ENCODE measurements around the gene EIF4G3.
"Not testable (repeated sequence)": the region's sequence is repeated elsewhere in the genome, so short reads cannot be mapped to it uniquely, and the experiment has no call there.

EIF4G3 gene

GRCh38 chr1:20875198-20875973 lies 301.3 kb downstream of the EIF4G3 start:
- no peak for DNase-seq (ENCODE audit: low read depth in 3 of 3)

- DNase-seq (ENCODE audit: low read depth in 3 of 3), result no peak
These were observed 303.4 kb downstream of the EIF4G3 start for GRCh38 chr1:20873311-20873710.

- no peak for DNase-seq (ENCODE audit: low read depth in 3 of 3)
These were observed 305.3 kb downstream of the EIF4G3 start for GRCh38 chr1:20871419-20871818.

GRCh38 chr1:20870718-20871117 lies 306.0 kb downstream of the EIF4G3 start:
- DNase-seq (ENCODE audit: low read depth in 3 of 3), result no peak

GRCh38 chr1:20868263-20868662 lies 308.4 kb downstream of the EIF4G3 start:
- no peak for DNase-seq (ENCODE audit: low read depth in 3 of 3)

- no peak for DNase-seq (ENCODE audit: low read depth in 3 of 3)
These were observed 308.9 kb downstream of the EIF4G3 start for GRCh38 chr1:20867847-20868246.

- DNase-seq (ENCODE audit: low read depth in 3 of 3), result no peak
These were observed 309.6 kb downstream of the EIF4G3 start for GRCh38 chr1:20867062-20867461.

GRCh38 chr1:20865001-20865400 lies 311.7 kb downstream of the EIF4G3 start:
- no peak for DNase-seq (ENCODE audit: low read depth in 3 of 3)

- no peak for DNase-seq (ENCODE audit: low read depth in 3 of 3)
These were observed 322.2 kb downstream of the EIF4G3 start for GRCh38 chr1:20854529-20854928.

- DNase-seq (ENCODE audit: low read depth in 3 of 3), result not testable (repeated sequence)
These were observed 324.9 kb downstream of the EIF4G3 start for GRCh38 chr1:20851791-20852190.

GRCh38 chr1:20850021-20850420 lies 326.7 kb downstream of the EIF4G3 start:
- DNase-seq (ENCODE audit: low read depth in 3 of 3), result no peak

- DNase-seq (ENCODE audit: low read depth in 3 of 3), result no peak
These were observed 327.6 kb downstream of the EIF4G3 start for GRCh38 chr1:20849100-20849499.

GRCh38 chr1:20848162-20848561 lies 328.5 kb downstream of the EIF4G3 start:
- DNase-seq (ENCODE audit: low read depth in 3 of 3), result no peak

- no peak for DNase-seq (ENCODE audit: low read depth in 3 of 3)
These were observed 329.1 kb downstream of the EIF4G3 start for GRCh38 chr1:20847611-20848080.

- no peak for DNase-seq (ENCODE audit: low read depth in 3 of 3)
These were observed 330.0 kb downstream of the EIF4G3 start for GRCh38 chr1:20846461-20847374.

- DNase-seq (ENCODE audit: low read depth in 3 of 3), result no peak
These were observed 336.0 kb downstream of the EIF4G3 start for GRCh38 chr1:20840731-20841130.

- DNase-seq (ENCODE audit: low read depth in 3 of 3), result no peak
These were observed 339.0 kb downstream of the EIF4G3 start for GRCh38 chr1:20837554-20838192.

GRCh38 chr1:20836230-20836629 lies 340.5 kb downstream of the EIF4G3 start:
- no peak for DNase-seq (ENCODE audit: low read depth in 3 of 3)

GRCh38 chr1:20834780-20835179 lies 341.9 kb downstream of the EIF4G3 start:
- DNase-seq (ENCODE audit: low read depth in 3 of 3), result no peak

GRCh38 chr1:20834192-20834591 lies 342.5 kb downstream of the EIF4G3 start:
- DNase-seq (ENCODE audit: low read depth in 3 of 3), result no peak

- no peak for DNase-seq (ENCODE audit: low read depth in 3 of 3)
These were observed 346.3 kb downstream of the EIF4G3 start for GRCh38 chr1:20830378-20830777.

GRCh38 chr1:20829946-20830345 lies 346.8 kb downstream of the EIF4G3 start:
- DNase-seq (ENCODE audit: low read depth in 3 of 3), result no peak
